B cell (primary cell): ENCODE results near the gene FCER2.

Experiments
- CTCF ChIP-seq: fragments of 200-600 bp; IDR thresholded peaks from one replicate; pipeline ENCODE4 v1.8.0; 2022; ENCODE audit warnings: antibody characterized with exemption, mild to moderate bottlenecking
- EZH2 ChIP-seq: IDR thresholded peaks from 2 replicates; pipeline ENCODE4 v1.6.1; 2012; ENCODE audit warnings: borderline replicate concordance, low read depth, mild to moderate bottlenecking, moderate library complexity, low read length; ENCODE audit not compliant: insufficient read depth, poor library complexity, severe bottlenecking

- TF ChIP-seq CTCF: no peak
- no peak for TF ChIP-seq EZH2
These were observed 47.5 kb downstream of the FCER2 start for GRCh38 chr19:7654401-7654800.
